NCI-H1105 (cell line): ENCODE data around the gene ZNF48.
"Not testable (repeated sequence)": the region's sequence is repeated elsewhere in the genome, so short reads cannot be mapped to it uniquely, and the experiment has no call there.

Experiments used
- DNase-seq: peaks from one replicate; lab custom pipeline; 2025; lab: John Stamatoyannopoulos, UW

The ZNF48 gene

DNA sequence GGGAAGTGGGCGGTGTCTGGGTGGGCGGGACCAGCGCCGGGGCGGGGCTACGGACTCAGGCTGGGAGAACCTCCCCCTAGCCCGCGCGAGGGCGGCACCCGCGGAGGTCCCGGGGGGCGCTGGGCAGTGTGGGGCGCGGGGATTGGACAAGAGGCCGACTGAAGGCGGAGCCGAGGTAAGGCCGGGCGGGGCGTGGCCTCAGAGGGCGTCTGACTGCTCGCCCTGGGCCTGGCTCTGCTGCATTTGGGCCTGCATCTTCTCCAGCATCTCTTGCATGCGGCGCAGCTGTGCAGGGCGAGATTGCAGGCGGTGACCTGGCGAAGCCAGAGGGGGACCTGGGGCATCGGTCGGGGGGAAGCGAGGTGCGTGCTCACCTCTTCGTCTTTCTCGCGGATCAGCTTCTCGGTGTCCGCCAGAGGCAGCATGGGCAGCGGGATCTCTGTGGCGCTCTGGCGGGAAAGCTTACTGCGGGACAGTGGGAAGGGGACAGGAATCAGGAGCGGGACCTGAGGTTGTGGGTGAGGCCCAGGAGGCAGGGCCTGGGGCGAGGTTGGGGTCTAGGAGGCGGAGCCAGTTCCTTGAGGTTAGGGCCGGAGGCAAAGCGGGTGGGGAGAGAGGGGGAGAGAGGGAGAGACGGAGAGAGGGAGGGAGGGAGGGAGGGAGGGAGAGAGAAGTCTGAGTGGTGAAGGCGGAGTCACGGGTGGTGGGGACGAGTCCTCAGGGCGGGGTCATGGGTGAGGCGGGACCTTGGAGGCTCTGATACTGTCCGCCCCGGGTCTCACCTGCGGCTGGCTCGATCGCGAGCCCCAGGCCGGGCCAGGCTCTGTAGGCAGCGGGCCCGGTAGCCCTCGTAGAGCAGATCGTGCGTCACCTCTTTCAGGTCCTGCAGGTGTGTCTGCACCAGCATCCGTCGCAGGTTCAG lies 16.7 kb upstream of the ZNF48 start:
- peak; percentile 96 for DNase-seq

DNA sequence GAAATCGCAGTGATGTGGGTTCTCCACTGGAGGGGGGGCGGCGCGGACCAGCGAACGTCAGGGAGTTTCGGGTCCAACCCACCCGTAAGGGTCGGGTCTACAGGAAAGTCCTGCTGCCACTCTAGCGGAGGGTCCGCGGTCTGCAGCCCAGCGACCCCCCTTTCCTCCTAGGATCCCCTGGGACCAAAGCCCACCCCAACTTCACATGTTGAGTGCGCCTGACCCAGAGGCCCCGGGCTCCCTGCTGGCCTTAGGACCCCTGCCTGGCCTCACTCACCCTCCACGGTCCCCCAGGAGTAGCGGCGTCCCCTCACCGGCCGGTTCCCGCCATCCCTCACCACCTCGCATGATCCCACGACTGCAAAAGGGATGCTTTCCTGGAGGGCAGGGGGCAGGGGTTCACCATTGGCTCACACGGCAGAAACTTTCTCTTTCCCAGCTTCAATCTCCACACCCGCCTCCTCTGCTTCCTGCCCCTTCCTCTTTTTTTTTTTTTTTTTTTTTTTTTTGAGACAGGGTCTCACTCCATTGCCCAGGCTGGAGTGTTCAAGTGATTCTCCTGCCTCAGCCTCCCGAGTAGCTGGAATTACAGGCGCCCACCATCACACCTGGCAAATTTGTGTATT lies 15.9 kb upstream of the ZNF48 start:
- no peak for DNase-seq

DNA sequence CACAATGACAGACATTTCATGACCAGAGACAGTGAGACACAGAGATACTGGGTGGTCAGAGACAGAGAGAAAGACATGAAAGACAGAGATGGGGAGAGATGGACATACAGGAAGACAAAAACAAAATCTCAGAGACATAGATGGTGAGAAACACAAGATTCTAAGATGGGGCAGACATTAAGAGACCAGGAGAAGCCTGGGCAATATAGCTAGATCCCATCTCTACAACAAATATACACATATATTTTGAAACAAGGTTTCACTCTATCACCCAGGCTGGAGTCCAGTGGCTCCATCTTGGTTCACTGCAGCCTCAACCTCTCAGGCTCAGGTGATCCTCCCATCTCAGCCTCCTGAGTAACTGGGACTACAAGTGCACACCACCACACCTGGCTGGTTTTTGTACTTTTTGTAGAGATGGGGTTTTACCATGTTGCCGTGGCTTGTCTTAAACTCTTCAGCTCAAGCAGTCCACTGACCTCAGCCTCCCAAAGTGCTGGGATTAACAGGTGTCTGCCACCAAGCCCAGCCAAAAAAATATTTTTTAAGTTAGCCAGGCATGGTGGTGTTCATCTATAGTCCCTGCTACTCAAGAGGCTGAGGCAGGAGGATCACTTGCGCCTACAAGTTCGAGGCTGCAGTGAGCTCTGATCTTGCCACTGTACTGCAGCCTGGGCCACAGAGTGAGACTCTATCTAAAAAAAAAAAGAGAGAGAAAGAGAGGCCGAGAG lies 15.0 kb upstream of the ZNF48 start:
- no peak for DNase-seq

DNA sequence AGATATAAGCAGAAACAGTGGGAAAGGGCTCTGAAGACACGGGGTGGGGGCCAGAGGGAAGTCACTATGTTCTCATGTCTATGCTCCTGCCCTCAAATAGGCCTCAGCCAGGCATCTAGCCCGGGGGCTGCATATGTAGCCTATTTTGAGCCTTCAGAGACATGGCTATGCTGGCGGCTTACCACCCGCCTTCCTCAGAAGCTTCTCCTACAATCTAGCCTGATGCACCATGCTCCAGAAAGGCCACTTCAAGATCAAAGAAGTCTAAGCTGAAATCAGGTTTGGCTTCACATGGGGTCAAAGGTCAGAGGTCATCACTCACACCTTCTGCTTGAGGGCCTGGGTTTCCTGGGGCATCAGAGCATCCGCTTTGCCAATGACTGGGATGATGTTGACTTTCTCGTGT lies 14.4 kb upstream of the ZNF48 start:
- DNase-seq: no peak

DNA sequence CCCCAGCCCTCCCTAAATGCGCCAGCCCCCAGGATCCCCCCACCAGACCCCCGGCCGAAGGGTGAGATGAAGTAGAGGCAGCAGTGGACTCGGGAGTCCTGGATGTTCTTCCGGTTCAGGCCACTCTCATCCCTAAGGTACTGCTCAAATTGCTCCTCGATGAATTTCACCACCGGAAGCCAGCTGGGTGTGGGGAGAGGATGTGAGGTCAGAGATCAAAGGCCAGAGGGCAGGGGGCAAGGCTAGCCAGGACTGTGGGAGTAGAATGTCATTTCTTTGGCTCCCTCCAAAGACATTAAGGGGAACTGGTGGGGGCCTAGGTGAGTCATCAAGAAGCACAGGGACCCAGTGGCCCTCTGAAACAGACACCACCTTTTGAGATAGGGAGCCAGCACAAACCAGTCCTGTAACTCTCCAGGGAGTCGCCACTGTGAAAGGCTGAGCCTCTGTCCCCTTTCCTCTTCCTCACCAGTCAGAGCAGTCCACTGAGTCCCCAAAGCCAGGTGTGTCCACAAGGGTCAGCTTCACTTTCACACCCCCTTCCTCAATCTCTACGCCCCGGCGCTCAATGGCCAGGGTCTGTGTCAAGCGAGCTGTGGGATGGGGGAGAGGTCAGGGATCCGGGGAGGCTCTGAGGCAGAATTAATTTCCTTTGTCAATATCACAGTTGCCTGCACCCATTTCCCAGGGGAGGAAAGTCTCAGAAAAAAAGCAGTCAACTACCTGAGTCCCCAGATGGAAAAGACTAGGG lies 13.8 kb upstream of the ZNF48 start:
- no peak for DNase-seq

DNA sequence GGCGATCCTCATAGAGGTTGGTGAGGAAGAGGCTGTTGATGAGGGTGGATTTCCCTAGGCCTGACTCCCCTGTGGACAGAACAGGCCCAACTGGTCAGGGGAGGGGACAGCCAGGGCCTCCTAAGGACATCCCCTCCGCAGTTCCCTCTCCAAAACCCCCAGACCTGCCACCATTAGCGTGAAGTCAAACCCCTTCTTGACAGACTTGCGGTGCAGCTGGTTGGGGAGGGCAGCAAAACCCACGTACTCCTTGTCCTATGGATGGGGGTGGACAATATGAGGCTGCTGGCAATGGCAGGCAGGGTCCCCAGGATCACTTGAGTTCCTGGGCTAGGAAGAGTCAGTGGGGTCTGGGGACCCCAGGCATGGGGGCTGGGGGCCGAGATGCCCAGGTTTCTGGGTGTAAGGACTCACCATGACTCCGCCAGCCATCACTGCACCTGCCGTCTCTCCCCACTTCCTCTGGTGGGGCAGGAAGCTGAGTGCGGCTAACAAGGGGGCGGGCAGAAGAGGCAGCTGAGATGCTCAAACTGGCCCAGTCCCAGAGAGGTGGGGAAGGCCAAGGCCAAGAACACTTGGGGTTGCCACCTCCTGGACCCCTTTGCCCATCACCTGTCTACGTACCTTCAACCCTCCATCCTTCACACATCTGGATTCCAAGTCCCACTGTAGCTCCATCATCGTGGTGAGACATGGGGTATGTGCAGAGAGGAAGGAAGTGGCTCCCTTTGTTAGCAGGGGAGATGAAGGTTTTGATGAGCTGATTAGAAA lies 12.9 kb upstream of the ZNF48 start, which contains the start of gene SEPTIN1:
Gene SEPTIN1, minus strand, starts transcription at position 451 of the 771 bp plus-strand sequence. Its CDS starts 19 bp downstream, at position 432.
- DNase-seq: no peak

DNA sequence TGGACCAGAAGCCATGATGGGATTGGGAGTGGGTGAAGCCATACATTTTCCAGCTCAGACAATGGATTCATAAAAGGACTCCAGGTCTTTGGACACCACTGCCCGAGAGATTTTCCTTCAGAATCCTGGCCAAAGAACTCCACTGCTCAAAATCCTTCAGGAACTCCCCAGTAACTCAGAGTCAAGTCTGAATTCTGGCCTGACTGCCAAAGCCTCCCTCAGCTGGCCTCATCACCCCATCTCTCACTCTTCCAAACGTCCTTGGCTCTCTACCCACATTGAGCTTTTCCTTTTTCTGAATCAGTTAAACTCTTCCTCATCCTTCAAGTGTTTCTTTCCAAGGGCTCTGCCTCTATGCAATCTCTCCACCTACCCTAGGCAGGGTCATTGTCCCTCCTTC lies 11.7 kb upstream of the ZNF48 start:
- no peak for DNase-seq

DNA sequence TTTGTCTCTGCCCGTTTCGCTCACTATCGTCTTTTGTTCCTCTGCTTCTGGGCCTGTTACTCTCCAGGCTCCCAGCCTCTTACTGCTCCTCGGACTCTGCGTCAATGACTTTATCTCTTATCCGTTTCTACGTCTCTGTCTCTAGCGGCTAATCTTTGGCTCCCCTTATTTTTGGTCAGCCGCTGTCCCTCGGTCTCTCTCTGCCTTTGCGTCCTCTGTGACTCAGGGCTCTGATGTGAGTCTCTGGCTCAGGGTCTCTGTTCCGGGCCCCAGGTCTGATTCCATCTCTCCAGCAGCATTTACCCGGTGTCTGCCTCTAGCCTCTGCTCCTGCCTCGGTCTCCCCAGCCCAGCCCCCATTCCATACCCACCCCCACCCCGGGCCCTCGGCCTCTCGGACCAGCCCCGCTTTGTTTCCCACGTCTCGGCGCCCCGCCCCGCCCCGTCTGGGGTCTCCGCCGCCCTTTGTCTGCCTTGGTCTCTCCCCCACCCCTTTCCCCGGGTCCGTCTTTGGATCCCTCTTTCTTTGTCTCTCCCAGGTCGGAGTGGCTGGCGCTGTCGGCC lies 547 bp upstream of the ZNF48 start:
- DNase-seq: no peak

DNA sequence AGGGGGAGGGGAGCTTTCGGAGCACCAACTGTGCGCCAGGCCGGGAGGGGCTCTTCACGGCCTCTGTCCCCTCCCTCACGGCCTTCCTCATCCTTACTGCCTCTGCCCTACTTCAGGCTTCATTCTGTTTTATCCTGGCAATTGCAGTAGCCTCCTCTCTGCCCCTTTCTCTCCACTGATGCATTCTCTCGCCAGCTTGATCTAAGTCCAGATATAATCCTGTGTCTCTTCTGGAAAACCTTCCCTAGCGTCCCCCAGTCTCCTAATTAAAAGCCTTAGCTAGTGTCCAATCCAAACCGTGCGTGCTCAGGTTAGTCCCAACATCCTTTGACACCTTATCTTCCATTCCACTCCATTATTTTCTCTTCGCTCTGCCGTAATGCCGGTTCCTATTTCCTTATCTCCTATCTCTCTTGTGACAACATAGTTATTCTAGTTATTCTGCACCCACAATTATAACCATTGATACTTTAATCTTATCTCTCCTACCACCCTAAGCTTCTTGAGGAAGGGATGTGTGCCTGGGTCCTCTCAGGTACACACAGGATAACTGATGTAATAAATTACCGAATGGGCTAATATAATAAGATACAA lies 869 bp downstream of the ZNF48 start:
- no peak for DNase-seq

DNA sequence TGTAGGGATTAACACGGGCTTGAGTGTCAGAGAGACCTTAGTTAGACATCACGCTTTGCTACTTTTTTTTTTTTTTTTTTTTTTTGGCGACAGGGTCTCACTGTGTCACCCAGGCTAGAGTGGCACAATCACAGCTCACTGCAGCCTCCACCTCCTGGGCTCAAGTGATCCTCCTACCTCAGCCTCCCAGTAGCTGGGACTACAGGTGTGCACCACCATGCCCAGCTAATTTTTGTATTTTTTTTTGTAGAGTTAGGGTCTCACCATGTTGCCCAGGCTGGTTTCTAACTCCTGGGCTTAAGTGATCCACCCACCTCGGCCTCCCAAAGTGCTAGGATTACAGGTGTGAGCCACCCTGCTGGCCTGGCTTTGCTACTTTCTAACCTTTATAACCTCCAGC lies 1.4 kb downstream of the ZNF48 start:
- not testable (repeated sequence) for DNase-seq

DNA sequence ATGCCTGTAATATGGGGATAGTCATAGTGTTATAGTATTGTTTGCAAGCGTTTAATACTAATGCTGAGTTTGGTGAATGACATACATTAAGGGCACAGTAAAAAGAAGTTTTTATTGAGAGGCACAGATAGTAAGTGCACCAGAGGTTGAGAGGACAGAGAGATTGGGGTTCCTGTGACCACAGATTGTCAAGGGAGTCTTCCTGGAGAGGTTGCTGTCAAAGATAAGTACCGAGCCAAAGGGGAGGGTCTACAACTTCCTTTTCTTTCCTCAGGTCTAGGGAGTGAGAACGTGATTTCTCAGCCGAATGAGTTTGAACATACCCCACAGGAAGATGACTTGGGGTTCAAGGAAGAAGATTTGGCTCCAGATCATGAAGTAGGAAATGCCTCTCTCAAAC lies 1.8 kb downstream of the ZNF48 start:
- DNase-seq: no peak

DNA sequence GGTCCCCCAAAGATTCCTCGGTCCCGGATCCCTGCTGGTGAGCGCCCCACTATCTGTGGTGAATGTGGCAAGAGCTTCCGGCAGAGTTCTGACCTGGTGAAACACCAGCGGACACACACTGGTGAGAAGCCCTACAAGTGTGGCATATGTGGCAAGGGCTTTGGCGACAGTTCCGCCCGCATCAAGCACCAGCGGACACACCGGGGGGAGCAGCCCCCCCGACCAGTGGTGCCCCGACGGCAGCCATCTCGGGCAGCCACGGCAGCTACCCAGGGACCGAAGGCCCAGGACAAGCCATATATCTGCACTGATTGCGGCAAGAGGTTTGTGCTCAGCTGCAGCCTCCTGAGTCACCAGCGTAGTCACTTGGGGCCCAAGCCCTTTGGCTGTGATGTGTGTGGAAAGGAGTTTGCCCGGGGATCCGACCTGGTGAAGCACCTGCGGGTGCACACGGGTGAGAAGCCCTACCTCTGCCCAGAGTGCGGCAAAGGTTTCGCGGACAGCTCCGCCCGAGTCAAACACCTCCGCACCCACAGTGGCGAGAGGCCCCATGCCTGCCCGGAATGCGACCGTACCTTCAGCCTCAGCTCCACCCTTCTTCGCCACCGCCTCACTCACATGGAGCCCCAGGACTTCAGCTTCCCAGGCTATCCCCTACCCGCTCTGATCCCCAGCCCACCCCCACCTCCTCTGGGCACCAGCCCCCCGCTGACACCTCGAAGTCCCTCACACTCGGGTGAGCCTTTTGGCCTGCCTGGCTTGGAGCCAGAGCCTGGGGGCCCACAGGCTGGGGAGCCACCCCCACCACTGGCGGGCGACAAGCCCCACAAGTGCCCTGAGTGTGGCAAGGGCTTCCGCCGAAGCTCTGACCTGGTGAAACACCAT lies 2.8 kb downstream of the ZNF48 start:
- DNase-seq: no peak

DNA sequence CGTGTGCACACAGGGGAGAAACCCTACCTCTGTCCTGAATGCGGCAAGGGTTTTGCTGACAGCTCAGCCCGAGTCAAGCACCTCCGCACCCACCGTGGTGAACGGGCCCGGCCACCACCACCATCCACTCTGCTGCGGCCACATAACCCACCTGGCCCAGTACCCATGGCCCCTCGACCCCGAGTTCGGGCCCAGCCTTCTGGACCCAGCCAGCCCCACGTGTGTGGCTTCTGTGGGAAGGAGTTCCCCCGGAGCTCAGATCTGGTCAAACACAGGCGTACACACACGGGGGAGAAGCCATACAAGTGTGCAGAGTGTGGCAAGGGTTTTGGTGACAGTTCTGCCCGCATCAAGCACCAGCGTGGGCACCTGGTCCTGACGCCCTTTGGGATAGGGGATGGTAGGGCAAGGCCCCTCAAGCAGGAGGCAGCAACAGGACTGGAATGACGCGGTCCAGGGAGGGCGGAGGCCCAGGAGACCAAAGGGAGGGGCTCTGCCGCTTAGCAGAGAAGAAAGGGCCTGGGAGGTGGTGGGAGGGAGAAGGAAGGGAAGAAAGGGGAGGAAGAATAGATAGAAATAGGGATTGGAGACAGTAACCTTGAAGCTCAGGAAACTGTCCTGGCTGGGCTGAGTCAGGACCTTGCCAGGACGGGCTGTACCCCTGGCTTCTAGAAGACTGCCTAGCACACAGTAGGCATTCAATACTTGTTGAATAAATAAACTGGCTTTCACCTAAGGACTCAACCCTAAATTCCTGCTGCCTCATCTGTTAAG lies 3.6 kb downstream of the ZNF48 start:
- no peak for DNase-seq

DNA sequence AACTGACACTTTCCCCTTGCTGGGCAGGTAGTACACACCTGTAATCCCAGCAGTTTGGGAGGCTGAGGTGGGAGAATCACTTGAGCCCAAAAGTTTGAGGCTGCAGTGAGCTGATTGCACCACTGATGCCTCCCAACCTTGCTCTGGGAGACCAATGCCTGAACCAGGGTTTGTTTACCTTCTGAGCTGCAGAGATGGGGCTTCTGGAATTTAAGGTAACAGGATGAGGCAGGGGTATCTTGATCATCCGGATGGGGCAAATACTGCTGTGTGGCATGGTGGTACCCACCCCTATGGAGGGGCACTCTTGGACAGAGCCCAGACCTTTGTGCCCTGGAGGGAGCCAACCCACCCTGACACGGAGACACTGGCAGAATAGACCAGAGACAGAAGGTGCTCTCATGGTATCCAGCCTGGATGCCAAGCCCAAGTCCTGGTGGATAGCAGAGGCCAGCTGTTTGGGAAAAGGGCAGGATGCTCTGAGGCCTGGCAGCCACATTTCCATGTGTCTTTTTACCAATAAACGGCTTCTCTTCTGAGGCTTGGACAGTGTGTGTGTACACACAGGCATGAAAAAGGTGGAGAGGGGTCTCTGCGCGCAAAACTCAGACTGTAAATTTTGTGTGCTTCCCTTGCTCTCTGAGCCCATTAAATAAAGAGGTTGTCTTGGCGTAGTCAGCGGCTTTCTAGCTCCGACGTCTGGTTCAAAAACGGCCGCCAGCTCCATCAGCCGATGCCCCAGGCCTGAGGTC lies 4.4 kb downstream of the ZNF48 start:
- no peak for DNase-seq

DNA sequence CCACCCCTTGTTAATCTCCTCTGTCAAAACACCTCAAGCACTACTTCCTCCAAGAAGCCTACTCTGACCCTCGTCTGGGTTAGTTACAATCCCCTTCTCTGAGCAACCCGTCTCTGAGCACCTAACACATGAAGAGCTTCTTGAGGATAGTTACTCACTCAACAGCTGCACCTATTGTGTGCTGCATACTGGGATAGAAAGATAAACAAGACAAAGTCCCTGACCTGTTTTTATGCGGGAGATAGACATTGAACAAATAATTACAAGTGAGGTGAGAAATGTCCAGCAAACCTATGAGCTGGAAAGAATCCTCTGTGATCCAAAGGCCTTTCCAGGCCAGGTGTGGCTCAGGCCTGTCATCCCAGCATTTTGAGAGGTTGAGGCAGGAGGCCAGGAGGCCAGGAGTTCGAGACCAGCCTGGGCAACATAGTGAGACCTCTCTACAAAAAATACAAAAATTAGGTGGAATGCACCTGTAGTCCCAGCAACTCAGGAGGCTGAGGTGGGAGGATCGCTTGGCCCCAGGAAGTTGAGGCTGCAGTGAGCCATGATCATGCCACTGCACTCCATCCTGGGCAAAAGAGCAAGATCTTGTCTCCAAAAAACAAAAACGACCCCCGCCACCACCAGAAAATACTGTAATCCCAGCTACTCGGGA lies 6.7 kb downstream of the ZNF48 start:
- DNase-seq: no peak

DNA sequence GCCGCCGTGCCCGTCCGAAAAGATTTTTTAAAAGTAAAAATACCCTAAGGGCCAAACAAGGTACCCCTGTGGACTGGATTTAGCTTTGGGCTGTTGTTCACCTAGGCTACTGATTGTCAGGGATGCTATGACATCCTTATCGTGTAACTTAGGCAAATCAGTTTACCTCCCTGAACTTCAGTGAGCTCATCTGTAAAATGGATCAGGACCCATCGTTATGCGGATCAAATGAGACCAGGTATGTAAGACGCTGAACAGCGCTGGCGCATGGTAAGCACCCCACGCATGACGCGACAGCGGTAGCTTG lies 11.5 kb downstream of the ZNF48 start:
- DNase-seq: no peak

DNA sequence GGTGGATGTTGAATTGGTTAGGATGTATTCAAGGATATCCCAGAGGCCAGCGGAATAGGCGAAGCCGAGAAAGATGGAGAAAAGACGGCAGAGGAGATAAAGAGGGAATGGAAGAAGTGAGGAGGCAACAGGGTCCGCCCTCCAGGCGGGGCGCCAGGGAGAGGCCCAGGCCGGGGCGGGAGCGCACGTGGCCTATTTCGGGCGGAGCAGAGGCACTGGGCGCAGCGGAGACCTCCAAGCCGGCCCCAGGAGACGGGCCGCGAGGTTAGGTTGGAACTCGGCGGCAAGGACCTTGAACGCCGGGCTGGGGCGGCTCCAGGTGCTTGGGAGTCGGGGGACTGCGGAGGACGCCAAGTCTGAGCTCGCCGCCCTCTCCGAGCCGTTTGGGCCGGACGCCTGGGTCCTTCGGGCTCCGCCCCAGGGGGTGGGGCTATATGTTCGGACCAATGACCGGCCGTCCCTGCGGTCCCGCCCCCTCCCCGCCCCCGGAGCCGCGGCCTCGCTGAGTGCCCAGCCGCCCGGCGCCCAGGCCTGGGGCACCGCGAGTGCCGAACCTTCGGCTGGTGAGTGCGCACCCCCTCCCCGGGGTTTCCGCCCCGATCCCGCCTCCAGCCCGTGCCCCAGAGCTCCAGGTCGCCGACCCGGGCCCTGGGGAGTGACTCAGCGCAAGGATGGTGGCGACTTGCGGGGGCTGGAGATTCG lies 12.0 kb downstream of the ZNF48 start, which contains the start of gene ZNF771:
Gene ZNF771, plus strand, starts transcription at position 505 of the 702 bp plus-strand sequence. CDS start 448 bp downstream, outside the sequence.
- peak; percentile 86 for DNase-seq
